ENCODE measurements around the gene ZNF70.
A peak's percentile ranks its signal among the peaks of the same experiment; 100 is the strongest.

Gene ZNF70

GRCh38 chr22:23750714-23751440, at the start of gene ZNF70:
Gene ZNF70, minus strand, starts transcription at chr22:23751112. Its CDS starts 5,972 bp downstream, at chr22:23745140.
- CTCF ChIA-PET: no interaction called here
- peaks cover 16% of the 10 kb centered on the region for H3K4me1 Mint-ChIP-seq
- H3K27ac Mint-ChIP-seq: peak within 1 kb of the TSS; percentile 76
- peak; percentile 87 for DNase-seq
- no peaks in the 10 kb centered on the region for H3K36me3 Mint-ChIP-seq
- H3K9me3 Mint-ChIP-seq: no peaks in the 10 kb centered on the region
- H3K4me3 Mint-ChIP-seq: peak within 1 kb of the TSS; percentile 72
- H3K27me3 Mint-ChIP-seq: peaks cover 13% of the 10 kb centered on the region

DNA sequence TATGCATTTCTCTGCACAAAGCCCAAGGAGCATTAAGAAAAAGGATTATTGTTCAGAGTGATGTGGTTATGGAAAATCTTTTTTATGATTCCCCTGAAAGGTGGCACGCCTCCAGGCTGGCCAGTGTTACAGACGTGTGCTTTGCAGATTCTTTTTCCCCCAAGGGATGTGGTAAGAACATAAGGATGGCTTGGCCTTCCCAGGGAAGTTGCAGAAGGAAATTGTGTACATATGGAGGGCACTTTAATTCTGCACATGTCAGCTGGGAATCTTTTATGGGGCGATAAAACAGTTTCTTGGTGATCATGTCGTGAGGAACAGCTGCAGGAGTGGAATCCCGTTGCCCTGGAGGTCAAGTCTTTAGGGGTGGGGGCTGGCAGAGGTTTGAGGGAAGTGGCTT, 45.5 kb upstream of the ZNF70 start:
- H3K36me3 Mint-ChIP-seq: peaks cover 43% of the 10 kb centered on the region
- CTCF ChIA-PET: interaction anchor here (0.6 kb wide), 1 partner anchor 29 kb away, joined by 3 read pairs; no protein-coding TSS in a partner anchor
- H3K4me1 Mint-ChIP-seq: peaks cover 12% of the 10 kb centered on the region

DNA sequence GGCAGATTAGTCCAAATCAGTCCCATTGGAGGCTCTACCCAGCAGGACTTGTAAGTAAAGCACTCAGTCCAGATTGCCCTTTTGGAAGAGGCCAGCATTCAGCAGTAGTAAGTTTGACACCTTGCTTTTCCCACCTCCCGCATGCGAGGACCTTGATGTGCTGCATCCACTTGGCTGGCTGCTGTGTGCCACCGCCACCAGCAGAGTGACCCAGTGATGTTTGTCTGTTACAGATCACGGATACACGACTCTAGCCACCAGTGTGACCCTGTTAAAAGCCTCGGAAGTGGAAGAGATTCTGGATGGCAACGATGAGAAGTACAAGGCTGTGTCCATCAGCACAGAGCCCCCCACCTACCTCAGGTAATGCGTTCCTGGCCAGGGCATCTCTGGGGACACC, 42.4 kb upstream of the ZNF70 start:
- Mint-ChIP-seq H3K4me3 (no peak overlapping the region), H3K27me3 (no peaks in the 10 kb centered on the region), H3K27ac (no peak overlapping the region), H3K4me1 (peaks cover 25% of the 10 kb centered on the region), H3K9me3 (no peaks in the 10 kb centered on the region), H3K36me3 (peaks cover 35% of the 10 kb centered on the region)
- no peak for DNase-seq
- CTCF ChIA-PET: no interaction called here

More for the DNA sequence above, 45.5 kb upstream of the ZNF70 start:
- H3K27me3 Mint-ChIP-seq: no peaks in the 10 kb centered on the region
- no peak overlapping the region for H3K27ac Mint-ChIP-seq
- no peak overlapping the region for H3K4me3 Mint-ChIP-seq
- H3K9me3 Mint-ChIP-seq: no peaks in the 10 kb centered on the region
- DNase-seq: no peak

GRCh38 chr22:23791738-23792645, 41.1 kb upstream of the ZNF70 start:
- CTCF ChIA-PET: interaction anchor here (0.9 to 1.7 kb wide), 2 partner anchors 14 to 20 kb away, joined by 3 to 5 read pairs; partner anchors contain the start of gene MMP11
- Mint-ChIP-seq H3K9me3 (no peaks in the 10 kb centered on the region), H3K27me3 (no peaks in the 10 kb centered on the region), H3K36me3 (peaks cover 31% of the 10 kb centered on the region), H3K4me1 (peaks cover 34% of the 10 kb centered on the region), H3K4me3 (no peak overlapping the region), H3K27ac (peak overlapping the region; percentile 13)
- no peak for DNase-seq

DNA sequence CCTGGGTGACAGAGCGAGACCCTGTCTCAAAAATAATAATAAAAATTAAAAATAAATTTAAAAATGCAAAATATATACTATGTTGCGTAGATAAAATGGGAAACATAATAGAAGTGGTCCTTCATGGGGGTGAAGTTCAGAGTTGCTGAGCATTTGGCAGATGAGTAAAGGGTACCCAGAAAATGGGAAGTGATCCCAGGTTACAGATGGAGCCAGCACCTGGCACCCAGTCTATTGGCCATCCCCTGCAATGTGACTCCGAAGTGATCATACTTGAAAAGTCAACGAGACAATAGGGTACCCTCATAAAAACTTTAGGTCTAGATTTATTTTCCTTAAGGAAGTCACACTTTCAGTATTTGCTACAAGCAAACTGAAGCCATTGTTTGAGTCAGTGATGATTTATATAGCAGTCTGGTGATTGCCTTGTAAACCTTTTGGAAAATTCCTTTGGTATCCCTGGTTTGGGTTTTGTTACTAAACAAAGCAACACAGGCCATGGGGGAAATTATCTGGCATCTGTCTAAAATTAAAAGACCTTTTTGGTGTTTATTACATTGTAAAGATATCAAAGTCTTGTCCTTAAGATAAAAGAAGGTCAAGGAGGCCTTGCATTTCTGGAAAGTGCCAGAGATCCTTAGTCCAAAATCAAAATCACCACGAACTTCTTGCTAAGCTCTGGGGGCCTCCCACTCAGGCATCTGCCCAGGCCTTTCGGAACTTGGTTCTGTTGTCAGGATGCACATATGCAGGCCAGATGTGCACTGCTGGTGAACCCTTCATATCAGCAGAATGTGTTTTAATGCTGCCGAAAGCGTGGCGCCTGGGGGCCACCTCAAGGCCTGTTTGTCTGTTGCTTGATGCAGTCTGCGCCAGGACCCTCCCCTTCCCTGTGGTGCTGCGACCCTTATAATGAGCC, 40.2 kb upstream of the ZNF70 start:
- no peaks in the 10 kb centered on the region for H3K9me3 Mint-ChIP-seq
- no peak for DNase-seq
- no peaks in the 10 kb centered on the region for H3K27me3 Mint-ChIP-seq
- no peak overlapping the region for H3K27ac Mint-ChIP-seq
- H3K4me3 Mint-ChIP-seq: no peak overlapping the region
- peaks cover 41% of the 10 kb centered on the region for H3K4me1 Mint-ChIP-seq
- CTCF ChIA-PET: interaction anchor here (1.7 kb wide), 1 partner anchor 19 kb away, joined by 5 read pairs; the partner anchor contains the start of gene MMP11
- peaks cover 24% of the 10 kb centered on the region for H3K36me3 Mint-ChIP-seq

DNA sequence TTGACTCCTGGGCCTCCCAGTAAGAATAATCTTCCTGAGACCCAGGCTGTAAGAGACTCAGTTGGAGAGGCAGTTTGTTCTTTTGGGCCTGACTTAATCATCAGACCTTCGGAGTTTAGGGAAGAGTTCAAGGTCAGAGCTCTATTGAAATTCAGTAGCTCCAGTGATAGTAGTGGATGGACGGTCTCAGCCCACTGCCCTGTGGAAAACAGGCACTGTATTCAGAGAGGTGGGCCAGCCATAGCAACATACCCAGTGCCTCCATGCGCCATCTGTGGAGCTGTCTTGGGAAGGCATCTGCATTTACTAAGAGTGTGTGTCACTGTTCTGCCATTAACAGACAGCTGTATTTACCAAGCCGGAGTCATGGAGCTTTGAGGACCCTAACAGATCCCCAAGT, 38.7 kb upstream of the ZNF70 start:
- Mint-ChIP-seq H3K36me3 (peaks cover 21% of the 10 kb centered on the region), H3K27ac (no peak overlapping the region), H3K27me3 (no peaks in the 10 kb centered on the region), H3K9me3 (no peaks in the 10 kb centered on the region), H3K4me3 (no peak overlapping the region), H3K4me1 (peaks cover 46% of the 10 kb centered on the region)
- CTCF ChIA-PET: interaction anchor here (0.9 kb wide), 1 partner anchor 22 kb away, joined by 3 read pairs; the partner anchor contains the start of gene CHCHD10
- no peak for DNase-seq

DNA sequence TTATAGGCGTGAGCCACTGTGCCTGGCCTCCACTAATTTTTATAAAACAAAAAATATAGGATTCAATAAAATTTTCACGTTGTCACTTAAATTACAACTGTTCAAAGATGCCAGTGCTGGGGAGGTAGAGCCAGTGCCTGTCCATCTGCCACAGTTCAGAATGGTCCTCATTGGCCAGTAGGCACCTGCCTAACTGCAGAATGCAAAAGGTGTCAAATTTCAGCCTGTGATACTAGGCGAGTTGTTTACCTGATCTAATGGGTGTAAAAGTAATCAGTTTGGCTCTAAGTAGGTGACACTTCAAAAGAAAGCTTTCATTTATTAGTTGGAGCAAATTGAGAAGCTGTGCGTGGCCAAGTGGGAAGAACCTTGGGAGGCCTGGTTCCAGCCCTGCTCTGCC, 38.2 kb upstream of the ZNF70 start:
- no peaks in the 10 kb centered on the region for H3K27me3 Mint-ChIP-seq
- H3K9me3 Mint-ChIP-seq: no peaks in the 10 kb centered on the region
- CTCF ChIA-PET: interaction anchor here (0.9 kb wide), 1 partner anchor 21 kb away, joined by 3 read pairs; the partner anchor contains the start of gene CHCHD10
- H3K36me3 Mint-ChIP-seq: peaks cover 21% of the 10 kb centered on the region
- H3K4me3 Mint-ChIP-seq: no peak overlapping the region
- no peak for DNase-seq
- H3K4me1 Mint-ChIP-seq: peaks cover 51% of the 10 kb centered on the region
- no peak overlapping the region for H3K27ac Mint-ChIP-seq

- Mint-ChIP-seq H3K4me3 (peak overlapping the region; percentile 89), H3K4me1 (peaks cover 53% of the 10 kb centered on the region), H3K27me3 (no peaks in the 10 kb centered on the region), H3K36me3 (peaks cover 14% of the 10 kb centered on the region), H3K27ac (peak overlapping the region; percentile 96), H3K9me3 (no peaks in the 10 kb centered on the region)
- DNase-seq: no peak
- CTCF ChIA-PET: interaction anchor here (0.6 kb wide), 2 partner anchors 19 to 59 kb away, joined by 3 read pairs; no protein-coding TSS in a partner anchor
Observed at GRCh38 chr22:23787910-23788309, 37.0 kb upstream of the ZNF70 start.

GRCh38 chr22:23787600-23787896, 36.6 kb upstream of the ZNF70 start:
- Mint-ChIP-seq H3K27me3 (no peaks in the 10 kb centered on the region), H3K36me3 (peaks cover 13% of the 10 kb centered on the region), H3K9me3 (no peaks in the 10 kb centered on the region), H3K27ac (peak overlapping the region; percentile 96), H3K4me1 (peaks cover 50% of the 10 kb centered on the region), H3K4me3 (peak overlapping the region; percentile 89)
- CTCF ChIA-PET: interaction anchor here (0.6 to 1.5 kb wide), 2 partner anchors 19 to 51 kb away, joined by 3 read pairs; partner anchors contain the start of gene DERL3
- no peak for DNase-seq

GRCh38 chr22:23786752-23787599, 36.1 kb upstream of the ZNF70 start, which contains the start of gene SMARCB1:
Gene SMARCB1, plus strand, starts transcription at chr22:23786966. Its CDS starts 204 bp downstream, at chr22:23787170.
- H3K36me3 Mint-ChIP-seq: peaks cover 8% of the 10 kb centered on the region
- peak within 1 kb of the TSS; percentile 89 for H3K4me3 Mint-ChIP-seq
- H3K27ac Mint-ChIP-seq: peak within 1 kb of the TSS; percentile 96
- DNase-seq: peak; percentile 90
- CTCF ChIA-PET: interaction anchor here (1.2 to 1.5 kb wide), 3 partner anchors 9 to 51 kb away, joined by 3 to 4 read pairs (median 3); partner anchors contain the start of gene DERL3
- H3K27me3 Mint-ChIP-seq: no peaks in the 10 kb centered on the region
- peaks cover 45% of the 10 kb centered on the region for H3K4me1 Mint-ChIP-seq
- H3K9me3 Mint-ChIP-seq: no peaks in the 10 kb centered on the region

GRCh38 chr22:23786261-23786710, 35.4 kb upstream of the ZNF70 start:
- CTCF ChIA-PET: interaction anchor here (0.7 to 1.5 kb wide), 5 partner anchors 8 to 107 kb away, joined by 3 to 7 read pairs (median 3); partner anchors contain the start of gene DERL3

DNA sequence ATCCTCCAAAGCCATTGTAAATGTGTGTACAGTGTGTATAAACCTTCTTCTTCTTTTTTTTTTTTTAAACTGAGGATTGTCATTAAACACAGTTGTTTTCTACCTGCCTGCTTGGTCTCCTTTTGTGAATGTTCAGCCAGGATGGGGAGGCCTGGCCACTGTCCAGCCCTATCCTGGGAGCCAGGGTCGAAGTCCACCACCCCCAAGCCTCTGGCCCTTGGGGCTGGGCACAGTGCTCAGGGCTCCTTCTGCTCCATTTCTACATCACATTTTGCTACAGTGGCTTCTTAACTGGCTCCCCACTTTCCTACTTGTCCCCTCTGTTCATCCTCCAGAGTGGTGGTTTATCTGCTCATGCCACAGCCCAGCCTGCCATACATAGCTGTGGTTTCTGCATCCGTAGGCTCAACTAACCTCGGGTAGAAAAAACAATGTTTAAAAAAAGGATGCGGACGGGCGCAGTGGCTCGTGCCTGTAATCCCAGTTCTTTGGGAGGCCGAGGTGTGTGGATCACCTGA, 33.4 kb upstream of the ZNF70 start:
- H3K4me3 Mint-ChIP-seq: no peak overlapping the region
- CTCF ChIA-PET: no interaction called here
- H3K36me3 Mint-ChIP-seq: peaks cover 2% of the 10 kb centered on the region
- H3K9me3 Mint-ChIP-seq: no peaks in the 10 kb centered on the region
- H3K4me1 Mint-ChIP-seq: peaks cover 36% of the 10 kb centered on the region
- peaks cover 6% of the 10 kb centered on the region for H3K27me3 Mint-ChIP-seq
- DNase-seq: peak; percentile 50
- H3K27ac Mint-ChIP-seq: peak overlapping the region; percentile 50

More at GRCh38 chr22:23786261-23786710, 35.4 kb upstream of the ZNF70 start:
- Mint-ChIP-seq H3K27ac (peak overlapping the region; percentile 96), H3K4me1 (peaks cover 43% of the 10 kb centered on the region), H3K9me3 (no peaks in the 10 kb centered on the region), H3K27me3 (peaks cover 6% of the 10 kb centered on the region), H3K4me3 (peak overlapping the region; percentile 89), H3K36me3 (peaks cover 8% of the 10 kb centered on the region)
- DNase-seq: peak; percentile 46

Data from activated naive CD4-positive, alpha-beta T cell treated with anti-CD3 and anti-CD28 coated beads, Interleukin-2, amount 10 ng/mL, durations not matched to agents 7 days and 5 days (primary cell).